GM12878 (cell line): ENCODE data around the gene CSHL1. TPM values are rescaled to one million over a fixed set of nuclear protein-coding genes. Genes with fewer than 3 reads are reported as not detected.
"Not testable (repeated sequence)": the region's sequence is repeated elsewhere in the genome, so short reads cannot be mapped to it uniquely, and the experiment has no call there.

Experiments used
- ATAC-seq: fragments of 200-7000 bp; cut with Tn5 transposase; 3 replicates; pipeline ENCODE4 v1.9.1; 2020; ENCODE audit warnings: mild to moderate bottlenecking, moderate library complexity
- BruUV-seq: library from RNA; stranded (reverse); fragments of 400-500 nt; replicated peaks from 2 replicates; lab custom pipeline; 2021; lab: Mats Ljungman, UMichigan
- CTCF ChIA-PET: fragments of 300-600 bp; sonication (Branson Sonifier 250); formaldehyde crosslinking; extraction: SDS; loops from one replicate; lab custom pipeline; 2021; ENCODE audit warnings: inconsistent platforms; lab: Yijun Ruan, JAX
- POLR2A ChIA-PET: fragments of 350-600 bp; formaldehyde crosslinking; extraction: SDS; loops from one replicate; lab custom pipeline; 2021; ENCODE audit warnings: inconsistent platforms; lab: Charles Lee
- RAD21 ChIA-PET: fragments of 300-600 bp; sonication (Branson Sonifier 250); formaldehyde crosslinking; loops from one replicate; lab custom pipeline; 2023; ENCODE audit warnings: antibody characterized with exemption; ENCODE audit not compliant: unreplicated experiment; lab: Charles Lee
- SMC1A ChIA-PET: fragments of 300-600 bp; sonication (Branson Sonifier 250); formaldehyde crosslinking; loops from one replicate; lab custom pipeline; 2023; ENCODE audit not compliant: unreplicated experiment, uncharacterized antibody; lab: Charles Lee
- DNase-seq: peaks from one replicate; pipeline ENCODE4 v3.0.0-alpha.2; 2011; ENCODE audit warnings: low read depth, low spot score
- FAIRE-seq: peaks from 3 replicates; lab custom pipeline; 2011; peaks lifted over from hg19 to GRCh38; lab: Jason Lieb, UNC
- H2AFZ ChIP-seq: 2 replicates; pipeline ENCODE4 v1.6.0; 2011; ENCODE audit warnings: low read depth, low read length, control low read depth; ENCODE audit not compliant: control insufficient read depth
- H3K27ac ChIP-seq: 2 replicates; pipeline ENCODE4 v1.5.1; 2011; ENCODE audit warnings: control low read depth; ENCODE audit not compliant: control insufficient read depth, insufficient read depth
- H3K27me3 ChIP-seq, 2 experiments: replicated peaks in 1 of 2; 2 replicates each; pipeline versions ENCODE4 v1.6.0 to v1.6.1; 2011; ENCODE audit warnings: low read length in 1 of 2; ENCODE audit not compliant: control insufficient read depth in 2 of 2, insufficient read depth in 2 of 2
- H3K36me3 ChIP-seq, 2 experiments: 2 replicates each; pipeline ENCODE4 v1.5.1; 2011; ENCODE audit warnings: low read length in 1 of 2; ENCODE audit not compliant: control insufficient read depth in 2 of 2, insufficient read depth in 2 of 2
- H3K4me1 ChIP-seq: 2 replicates; pipeline ENCODE4 v1.6.1; 2011; ENCODE audit warnings: mild to moderate bottlenecking, low read length, moderate library complexity, mixed read lengths; ENCODE audit not compliant: control insufficient read depth, insufficient read depth
- H3K4me2 ChIP-seq: 2 replicates; pipeline ENCODE4 v1.6.0; 2011; ENCODE audit warnings: control low read depth; ENCODE audit not compliant: control insufficient read depth, insufficient read depth
- H3K4me3 ChIP-seq: fragments of 200-600 bp; sonication (generic); 2 replicates; pipeline ENCODE4 v1.5.1; 2016
- H3K79me2 ChIP-seq: 2 replicates; pipeline ENCODE4 v1.6.0; 2011; ENCODE audit warnings: low read length; ENCODE audit not compliant: control insufficient read depth, insufficient read depth
- H3K9ac ChIP-seq: 2 replicates; pipeline ENCODE4 v1.8.0; 2011; ENCODE audit warnings: low read length, control low read depth, mixed read lengths; ENCODE audit not compliant: control insufficient read depth, insufficient read depth
- H3K9me3 ChIP-seq: replicated peaks from 3 replicates; pipeline ENCODE4 v1.5.1; 2011; ENCODE audit warnings: mild to moderate bottlenecking, low read length; ENCODE audit not compliant: control insufficient read depth, insufficient read depth
- H4K20me1 ChIP-seq: 2 replicates; pipeline ENCODE4 v1.6.0; 2011; ENCODE audit not compliant: control insufficient read depth, insufficient read depth
- MEF2B ChIP-seq: fragments of 450-650 bp; IDR thresholded peaks from 2 replicates; pipeline ENCODE4 v1.6.1; 2018; ENCODE audit warnings: mild to moderate bottlenecking, moderate library complexity; ENCODE audit not compliant: partially characterized antibody, poor library complexity, severe bottlenecking
- WGBS: methylation state at CpG from one replicate; pipeline ENCODE4 v1.1.6; 2016; ENCODE audit warnings: low lambda C conversion rate; ENCODE audit not compliant: insufficient replicate concordance, insufficient coverage; ENCODE audit errors: missing lambda C conversion rate; 5-methylcytosine and 5-hydroxymethylcytosine counted together
- in situ Hi-C: fragments of 300-500 bp; cut with MboI; formaldehyde crosslinking; loops from 9 replicates; pipeline ENCODE4 v1.14.3; 2018; ENCODE audit warnings: mixed read lengths
- intact Hi-C: fragments of 100-400 bp; cut with micrococcal nuclease; formaldehyde crosslinking; loops from one replicate; pipeline ENCODE4 v1.14.2; 2022; ENCODE audit not compliant: unreplicated experiment
- polyA plus RNA-seq, 11 experiments: library from polyadenylated mRNA; depleted of rRNA in 4 of 11; unstranded in 6 of 11; stranded (reverse) in 5 of 11; fragments of >200 nt; fragmentation: Nextera tagmentation in 4 of 11; fragmentation: Illumina TruSeq in 1 of 11; extraction: Ambion mirVana in 4 of 11; extraction: Trizol in 1 of 11; gene quantifications; 1 replicate in 1 of 11; 2 replicates in 10 of 11; pipeline versions ENCODE4 v1.2.1 to v1.2.3, GENCODE V29; 2011 to 2016; ENCODE audit warnings: inconsistent platforms in 2 of 11, missing spikeins in 2 of 11, low read depth in 1 of 11
- total RNA-seq, 4 experiments: library from RNA; depleted of rRNA in 3 of 4; stranded (reverse); fragments of >200 nt in 3 of 4; fragmentation: Illumina TruSeq in 1 of 4; extraction: Trizol in 1 of 4; gene quantifications; 2 replicates each; pipeline versions ENCODE4 v1.2.1 to v1.2.3, GENCODE V29; 2013 to 2021

CSHL1 gene
- total and polyA plus RNA-seq, 10 of the 15 experiments (the other 5 are each of a cell fraction or from before 2014, with no cell fraction given): not detected

DNA sequence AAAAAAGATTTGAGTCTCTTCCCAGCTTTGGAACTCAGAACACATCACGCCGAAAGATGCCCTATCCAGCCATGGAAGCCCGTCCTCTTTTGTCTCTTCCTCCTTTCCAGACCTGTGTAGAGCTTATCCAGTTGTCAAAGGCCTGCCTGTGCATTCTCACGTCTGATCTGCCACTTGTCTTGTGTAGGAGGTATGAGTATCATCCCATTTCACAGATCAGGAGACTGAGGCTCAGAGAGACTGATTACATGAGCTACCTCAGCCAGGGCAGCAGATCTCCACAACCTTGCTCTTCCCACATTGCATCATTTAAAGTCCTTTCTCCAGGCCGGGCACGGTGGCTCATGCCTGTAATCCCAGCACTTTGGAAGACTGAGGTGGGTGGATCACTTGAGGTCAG lies 36.4 kb downstream of the CSHL1 start:
- intact Hi-C loops, H3K9ac ChIP-seq, FAIRE-seq, in situ Hi-C loops, H3K36me3 ChIP-seq, H3K79me2 ChIP-seq, H3K4me1 ChIP-seq, POLR2A ChIA-PET, BruUV-seq, H3K27ac ChIP-seq, H3K27me3 ChIP-seq, H3K9me3 ChIP-seq, RAD21 ChIA-PET, DNase-seq, H3K4me3 ChIP-seq, ATAC-seq, H3K4me2 ChIP-seq, H4K20me1 ChIP-seq, H2AFZ ChIP-seq: not testable (repeated sequence)
- CTCF ChIA-PET: interaction anchor here (0.6 to 1.4 kb wide), 6 partner anchors 9 to 259 kb away, joined by 3 to 6 read pairs (median 4); no protein-coding TSS in a partner anchor
- SMC1A ChIA-PET: interaction anchor here (0.6 kb wide), 1 partner anchor 75 kb away, joined by 3 read pairs; no protein-coding TSS in a partner anchor
- WGBS: 24% methylated on average over 6 of the region's 6 CpGs

GRCh38 chr17:63874061-63874626 lies 36.9 kb downstream of the CSHL1 start:
- WGBS: 23% methylated on average over 6 of the region's 8 CpGs
- H3K27ac ChIP-seq, H3K9me3 ChIP-seq, H3K9ac ChIP-seq, RAD21 ChIA-PET, H4K20me1 ChIP-seq, H3K36me3 ChIP-seq, BruUV-seq, DNase-seq, FAIRE-seq, H3K4me3 ChIP-seq, H3K27me3 ChIP-seq, H3K4me1 ChIP-seq, H3K4me2 ChIP-seq, POLR2A ChIA-PET, intact Hi-C loops, in situ Hi-C loops: not testable (repeated sequence)
- ChIA-PET SMC1A (interaction anchor here (0.6 kb wide), 1 partner anchor 74 kb away, joined by 3 read pairs; no protein-coding TSS in a partner anchor), CTCF (interaction anchor here (0.6 to 1.4 kb wide), 5 partner anchors 8 to 259 kb away, joined by 3 to 6 read pairs (median 4); no protein-coding TSS in a partner anchor)
- ATAC-seq: peak; percentile 94
- peak; percentile 61 for TF ChIP-seq MEF2B
- TF ChIP-seq, all 136 proteins: peak for 1; not testable (repeated sequence) for 135
- H3K79me2 ChIP-seq, H2AFZ ChIP-seq: not testable (repeated sequence)

- H3K9ac ChIP-seq, RAD21 ChIA-PET, H3K36me3 ChIP-seq, in situ Hi-C loops, SMC1A ChIA-PET, H3K79me2 ChIP-seq, H3K4me2 ChIP-seq, H2AFZ ChIP-seq, POLR2A ChIA-PET, H3K4me3 ChIP-seq, intact Hi-C loops, ATAC-seq, H3K9me3 ChIP-seq, H3K27ac ChIP-seq, H4K20me1 ChIP-seq, DNase-seq, H3K4me1 ChIP-seq, FAIRE-seq, H3K27me3 ChIP-seq, BruUV-seq: not testable (repeated sequence)
- CTCF ChIA-PET: interaction anchor here (1.1 kb wide), 1 partner anchor 14 kb away, joined by 3 read pairs; no protein-coding TSS in a partner anchor
- 39% methylated on average over 5 of the region's 7 CpGs for WGBS
Measured at GRCh38 chr17:63873577-63873976, 37.5 kb downstream of the CSHL1 start, which contains the start of gene CSH2. CSH2 (minus strand) TSS chr17:63873677; CDS start chr17:63873614, 63 bp downstream.
